Right cardiac atrium (tissue), 5 donors: Measurements from ENCODE around the gene CRAT. TPM values are rescaled to one million over a fixed set of nuclear protein-coding genes. Genes with fewer than 3 reads are reported as not detected.
"Not testable (repeated sequence)": the region's sequence is repeated elsewhere in the genome, so short reads cannot be mapped to it uniquely, and the experiment has no call there.

Source experiments
- ATAC-seq, 2 donors: fragments of 200-7000 bp; cut with Tn5 transposase; one replicate each; pipeline versions ENCODE4 v1.8.0 to v1.9.1; 2020; ENCODE audit warnings: moderate library complexity in 2 of 2, mild to moderate bottlenecking in 1 of 2
- DNase-seq, 3 donors: peaks; one replicate each; pipeline ENCODE4 v3.0.0-alpha.2; 2020
- H3K27ac ChIP-seq: one replicate; pipeline ENCODE4 v1.5.1; 2013; ENCODE audit warnings: mild to moderate bottlenecking, low read length, control low read depth, moderate library complexity
- H3K27me3 ChIP-seq: one replicate; pipeline ENCODE4 v1.6.1; 2013; ENCODE audit not compliant: control insufficient read depth, insufficient read depth
- H3K4me1 ChIP-seq: one replicate; pipeline ENCODE4 v1.6.1; 2013; ENCODE audit warnings: low read length; ENCODE audit not compliant: control insufficient read depth, insufficient read depth
- H3K4me3 ChIP-seq: one replicate; pipeline ENCODE4 v1.5.1; 2013; ENCODE audit warnings: low read length, control low read depth
- H3K9me3 ChIP-seq: one replicate; pipeline ENCODE4 v1.6.1; 2013; ENCODE audit warnings: low read length; ENCODE audit not compliant: control insufficient read depth
- WGBS: extraction: QIAGEN DNeasy Blood & Tissue Kit; methylation state at CpG from one replicate; pipeline ENCODE4 v1.1.7; 2013; 5-methylcytosine and 5-hydroxymethylcytosine counted together
- intact Hi-C, 4 donors: fragments of 100-400 bp; cut with DNase I; formaldehyde crosslinking; loops; one replicate each; pipeline versions ENCODE4 v1.11.0 to v1.14.0; 2022 to 2023
- polyA plus RNA-seq: library from polyadenylated mRNA; stranded (reverse); fragments of 200-250 nt; gene quantifications from one replicate; pipeline ENCODE4 v1.2.3, GENCODE V29; 2013
- total RNA-seq, 4 donors: library from RNA; stranded (reverse); fragmentation: NEBNext Ultra II Directional; extraction: Animal tissue kit (Norgen Biotek cat#: 25700); gene quantifications; one replicate each; pipeline ENCODE4 v1.2.1, GENCODE V29; 2021
- donor health status: healthy with polysubstance abuse.
- donor health status: DM: no; HTN: yes; CAD: no.
- donor health status: DM: no; HTN: no; CAD: no.
- donor health status: DM: no; HTN: yes; CAD: no; lungs with severe emphysema.
- donor health status: DM: yes; HTN: yes; CAD: no.

The CRAT gene
- total and polyA plus RNA-seq, 5 donors: 47.0 to 69.9 (median 58.4) TPM

GRCh38 chr9:129138476-129139232, 28.1 kb upstream of the CRAT start:
- no peak overlapping the region for H3K4me3 ChIP-seq
- DNase-seq: peak; percentile 84 to 91 (median 89)
- H3K27me3 ChIP-seq: no peaks in the 10 kb centered on the region
- peak; percentile 49 to 61 for ATAC-seq
- H3K4me1 ChIP-seq: peaks cover 20% of the 10 kb centered on the region
- H3K27ac ChIP-seq: peak overlapping the region; percentile 97
- whole genome bisulfite sequencing: 15% methylated on average over 21 of the region's 21 CpGs
- intact Hi-C loops: loop anchor here (2.0 to 10.0 kb wide), 5 partner anchors 39 to 646 kb away; partner anchors contain the start of gene IER5L (in 1 of the 4)
- no peaks in the 10 kb centered on the region for H3K9me3 ChIP-seq

DNA sequence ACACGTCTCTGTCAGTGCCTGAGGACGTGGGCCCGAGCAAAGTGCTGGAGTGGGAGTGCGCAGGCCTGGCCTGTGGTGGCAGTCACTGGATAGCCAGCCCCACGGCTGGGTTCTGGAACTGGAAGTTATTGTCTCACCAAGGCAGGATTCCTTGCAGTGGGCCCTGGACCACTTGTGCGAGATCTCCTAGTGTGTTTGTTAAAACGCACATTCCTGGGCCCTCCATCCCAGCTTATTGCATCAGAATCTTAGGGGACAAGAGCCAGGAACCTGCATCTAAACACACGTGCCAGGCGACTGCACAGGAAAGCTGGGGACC, 27.5 kb upstream of the CRAT start:
- intact Hi-C loops: loop anchor here (2.0 to 10.0 kb wide), 5 partner anchors 39 to 647 kb away; partner anchors contain the start of gene IER5L (in 1 of the 4)
- H3K27me3 ChIP-seq: no peaks in the 10 kb centered on the region
- H3K4me3 ChIP-seq: no peak overlapping the region
- H3K4me1 ChIP-seq: peaks cover 20% of the 10 kb centered on the region
- H3K9me3 ChIP-seq: no peaks in the 10 kb centered on the region
- peak overlapping the region; percentile 97 for H3K27ac ChIP-seq
- 58% methylated on average over 9 of the region's 9 CpGs for WGBS
- ATAC-seq (no peak), DNase-seq (no peak)

- DNase-seq: no peak
- H3K27ac ChIP-seq: peak overlapping the region; percentile 97
- 80% methylated on average over 19 of the region's 19 CpGs for WGBS
- no peak overlapping the region for H3K4me3 ChIP-seq
- H3K27me3 ChIP-seq: no peaks in the 10 kb centered on the region
- H3K9me3 ChIP-seq: no peaks in the 10 kb centered on the region
- intact Hi-C loops: loop anchor here (2.0 to 10.0 kb wide), 5 partner anchors 40 to 647 kb away; partner anchors contain the start of gene IER5L (in 1 of the 4)
- no peak for ATAC-seq
- peaks cover 17% of the 10 kb centered on the region for H3K4me1 ChIP-seq
Observed at GRCh38 chr9:129137292-129138143, 26.9 kb upstream of the CRAT start.

GRCh38 chr9:129136446-129137035, 25.9 kb upstream of the CRAT start:
- no peak overlapping the region for H3K4me3 ChIP-seq
- WGBS: 74% methylated on average over 16 of the region's 16 CpGs
- H3K4me1 ChIP-seq: peaks cover 9% of the 10 kb centered on the region
- H3K27ac ChIP-seq: no peak overlapping the region
- DNase-seq (no peak), ATAC-seq (no peak)
- H3K9me3 ChIP-seq: no peaks in the 10 kb centered on the region
- intact Hi-C loops: loop anchor here (5.0 to 10.0 kb wide), 3 partner anchors 41 to 648 kb away; partner anchors contain the start of gene IER5L (in 1 of the 4)
- no peaks in the 10 kb centered on the region for H3K27me3 ChIP-seq

DNA sequence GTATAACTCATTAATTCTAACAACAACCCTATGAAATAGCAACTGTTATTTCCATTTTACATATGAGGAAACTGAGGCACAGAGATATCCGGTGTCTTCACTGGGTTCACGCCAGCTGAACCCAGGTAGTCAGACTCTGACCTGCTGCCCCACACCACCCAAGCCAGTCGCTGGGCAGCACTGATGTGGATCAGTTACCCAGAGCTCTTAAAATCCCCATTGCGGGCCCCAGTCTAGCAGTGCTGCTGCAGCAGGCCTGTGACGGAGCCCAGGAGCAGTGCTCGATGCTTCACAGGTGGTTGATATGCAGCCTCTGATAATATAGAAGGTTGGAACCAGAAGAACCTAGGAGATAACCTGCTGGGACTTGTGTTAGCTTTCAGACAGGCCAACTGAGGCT, 24.9 kb upstream of the CRAT start:
- intact Hi-C loops: loop anchor here (5.0 to 10.0 kb wide), 3 partner anchors 42 to 649 kb away; partner anchors contain the start of gene IER5L (in 1 of the 4)
- Histone ChIP-seq H3K9me3 (no peaks in the 10 kb centered on the region), H3K27me3 (no peaks in the 10 kb centered on the region), H3K4me3 (no peak overlapping the region), H3K4me1 (peaks cover 7% of the 10 kb centered on the region), H3K27ac (no peak overlapping the region)
- WGBS: 86% methylated on average over 6 of the region's 6 CpGs
- ATAC-seq (no peak), DNase-seq (no peak)

- no peak overlapping the region for H3K4me3 ChIP-seq
- H3K9me3 ChIP-seq: no peaks in the 10 kb centered on the region
- H3K27ac ChIP-seq: no peak overlapping the region
- 90% methylated on average over 4 of the region's 4 CpGs for WGBS
- ATAC-seq (no peak), DNase-seq (peak in 2 of 3 donors; percentile 36 to 39)
- no peaks in the 10 kb centered on the region for H3K27me3 ChIP-seq
- intact Hi-C loops: loop anchor here (5.0 to 10.0 kb wide), 3 partner anchors 362 to 652 kb away; no protein-coding TSS in a partner anchor
- H3K4me1 ChIP-seq: peaks cover 2% of the 10 kb centered on the region
Observed at GRCh38 chr9:129133082-129133481, 22.5 kb upstream of the CRAT start.

GRCh38 chr9:129131300-129132145, 20.9 kb upstream of the CRAT start:
- WGBS: 47% methylated on average over 13 of the region's 13 CpGs
- peak; percentile 84 to 86 for ATAC-seq
- Histone ChIP-seq H3K4me3 (no peak overlapping the region), H3K27ac (no peak overlapping the region), H3K9me3 (no peaks in the 10 kb centered on the region), H3K27me3 (no peaks in the 10 kb centered on the region), H3K4me1 (no peaks in the 10 kb centered on the region)
- peak; percentile 78 to 93 (median 91) for DNase-seq
- intact Hi-C loops: loop anchor here (5.0 to 10.0 kb wide), 3 partner anchors 363 to 653 kb away; no protein-coding TSS in a partner anchor

GRCh38 chr9:129130791-129131190, 20.2 kb upstream of the CRAT start:
- no peak for ATAC-seq
- WGBS: 79% methylated on average over 3 of the region's 3 CpGs

GRCh38 chr9:129130271-129130670, 19.7 kb upstream of the CRAT start:
- not testable (repeated sequence) for H3K9me3 ChIP-seq, H3K4me1 ChIP-seq, ATAC-seq, H3K4me3 ChIP-seq, H3K27ac ChIP-seq, H3K27me3 ChIP-seq
- 90% methylated on average over 7 of the region's 7 CpGs for WGBS
- intact Hi-C loops: loop anchor here (5.0 to 10.0 kb wide), 3 partner anchors 365 to 655 kb away; no protein-coding TSS in a partner anchor
- DNase-seq: peak in 1 of 3 donors; percentile 52

More at GRCh38 chr9:129130791-129131190, 20.2 kb upstream of the CRAT start:
- Histone ChIP-seq H3K4me1 (no peaks in the 10 kb centered on the region), H3K9me3 (no peaks in the 10 kb centered on the region), H3K27ac (no peak overlapping the region), H3K4me3 (no peak overlapping the region), H3K27me3 (no peaks in the 10 kb centered on the region)
- intact Hi-C loops: loop anchor here (5.0 to 10.0 kb wide), 3 partner anchors 364 to 654 kb away; no protein-coding TSS in a partner anchor
- DNase-seq: no peak

GRCh38 chr9:129128689-129129088, 18.1 kb upstream of the CRAT start:
- intact Hi-C loops: no loop called here
- no peak for DNase-seq
- Histone ChIP-seq H3K9me3 (no peaks in the 10 kb centered on the region), H3K4me3 (no peak overlapping the region), H3K4me1 (no peaks in the 10 kb centered on the region), H3K27ac (no peak overlapping the region), H3K27me3 (no peaks in the 10 kb centered on the region)
- WGBS: 97% methylated on average over 5 of the region's 5 CpGs
- ATAC-seq: no peak
